Epithelial cell of proximal tubule (primary cell): ENCODE data around the gene DAPK2. TPM values are rescaled to one million over a fixed set of nuclear protein-coding genes. Genes with fewer than 3 reads are reported as not detected.

Source experiments
- DNase-seq: peaks from one replicate; pipeline ENCODE4 v3.0.0-alpha.2; 2011; ENCODE audit warnings: low read depth
- H3K4me3 ChIP-seq: 2 replicates; pipeline ENCODE4 v1.5.1; 2011; ENCODE audit warnings: low read depth, mild to moderate bottlenecking, low read length
- CTCF ChIP-seq: conservative IDR thresholded peaks from 2 replicates; pipeline ENCODE4 v1.5.1; 2012; ENCODE audit warnings: low read depth, mild to moderate bottlenecking, low read length
- total RNA-seq: library from RNA; depleted of rRNA; stranded (reverse); fragments of >200 nt; gene quantifications from 2 replicates; pipeline ENCODE4 v1.2.3, GENCODE V29; 2015

The DAPK2 gene
- total RNA-seq, 1 donor from 2014 or later = 7.3 TPM

DNA sequence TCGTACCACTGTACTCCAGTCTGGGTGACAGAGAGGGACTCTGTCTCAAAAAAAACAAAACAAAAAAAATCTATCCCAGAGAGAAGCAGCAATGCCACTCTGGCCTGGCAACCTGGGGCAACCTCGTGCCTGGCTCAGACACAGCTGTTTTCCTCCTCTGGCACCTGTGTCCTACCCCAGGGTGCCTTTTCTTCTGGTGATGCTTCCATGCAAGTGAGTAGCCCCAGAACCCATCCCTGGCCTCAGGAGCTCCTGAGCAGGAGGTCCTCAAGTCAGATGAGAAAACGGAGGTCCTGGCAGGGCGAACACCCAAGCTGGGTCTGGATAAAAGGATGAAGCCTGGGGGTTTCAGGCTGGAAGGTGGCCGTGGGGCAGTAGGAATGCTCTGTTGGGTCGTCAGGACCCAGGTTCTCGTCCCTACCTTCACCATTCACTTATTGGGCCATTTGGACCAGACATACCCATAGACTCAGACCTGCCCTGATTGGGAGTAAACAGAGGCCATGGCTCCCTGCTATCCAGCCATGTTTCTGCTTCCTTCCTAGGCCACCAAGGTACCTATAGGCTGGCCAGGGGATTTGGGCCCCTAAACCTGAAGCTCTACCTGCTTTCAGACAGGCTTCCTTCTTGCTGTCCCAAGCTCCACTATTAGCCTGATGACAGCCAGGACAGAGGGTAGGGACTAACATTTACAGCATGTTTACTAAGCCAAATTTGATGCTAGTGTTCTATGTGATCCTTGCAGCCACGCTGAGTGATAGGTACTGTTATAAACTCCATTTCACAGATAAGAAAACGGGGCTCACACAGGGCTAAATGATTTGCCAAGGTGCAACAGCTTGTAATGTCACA lies 102.2 kb downstream of the DAPK2 start:
- no peak for DNase-seq
- H3K4me3 ChIP-seq = no peak overlapping the region
- TF ChIP-seq CTCF = no peak

- H3K4me3 ChIP-seq = no peak overlapping the region
- no peak for TF ChIP-seq CTCF
- DNase-seq = no peak
Measured at GRCh38 chr15:63942486-63943365, 103.6 kb downstream of the DAPK2 start.

- no peak overlapping the region for H3K4me3 ChIP-seq
- DNase-seq = no peak
- TF ChIP-seq CTCF = no peak
Measured at GRCh38 chr15:63941698-63942465, 104.4 kb downstream of the DAPK2 start.

GRCh38 chr15:63940966-63941620 lies 105.2 kb downstream of the DAPK2 start:
- no peak for TF ChIP-seq CTCF
- H3K4me3 ChIP-seq = no peak overlapping the region
- no peak for DNase-seq

GRCh38 chr15:63939531-63940130 lies 106.7 kb downstream of the DAPK2 start:
- peak; percentile 23 for DNase-seq
- no peak overlapping the region for H3K4me3 ChIP-seq
- TF ChIP-seq CTCF = no peak
